22Rv1 (cell line): Measurements from ENCODE around the gene CD59.

Experiments used
- CTCF ChIP-seq: fragments of 450-650 bp; IDR thresholded peaks from 2 replicates; pipeline ENCODE4 v1.5.1; 2017; ENCODE audit warnings: mild to moderate bottlenecking
- ZFX ChIP-seq: fragments of 450-650 bp; IDR thresholded peaks from 2 replicates; pipeline ENCODE4 v1.6.1; 2017; ENCODE audit warnings: antibody characterized with exemption, borderline replicate concordance

DNA sequence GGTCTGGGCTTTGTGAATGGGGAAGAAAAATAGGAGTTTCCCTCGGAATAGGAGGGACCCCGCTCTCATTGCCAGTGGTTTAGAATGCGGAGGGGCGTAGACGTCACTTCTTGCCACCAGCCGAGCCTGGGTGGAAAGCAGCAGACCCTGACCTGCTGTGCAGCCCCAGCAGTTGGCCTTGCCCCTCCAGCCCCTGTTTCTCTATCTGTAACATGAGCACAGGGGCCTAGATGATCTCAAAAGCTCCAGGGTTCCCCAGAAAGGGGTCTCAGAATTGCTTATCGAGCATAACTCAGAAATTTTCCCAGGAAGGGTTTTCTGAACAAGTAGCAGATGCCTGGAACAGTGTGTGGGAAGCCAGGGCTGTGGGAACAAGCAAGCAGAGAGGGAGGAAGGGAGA is 79.5 kb downstream of the CD59 start:
- TF ChIP-seq CTCF (no peak), ZFX (no peak)
